T47D (cell line): ENCODE data around the gene CCNY.
"Not testable (repeated sequence)": the region's sequence is repeated elsewhere in the genome, so short reads cannot be mapped to it uniquely, and the experiment has no call there.

ENCODE experiments used
- DNase-seq, 2 experiments: peaks; one replicate each; pipeline versions ENCODE4 v3.0.0 to v3.0.0-alpha.2; 2011 to 2012; ENCODE audit warnings: low read depth in 1 of 2, low spot score in 1 of 2
- JUND ChIP-seq: IDR thresholded peaks from 2 replicates; pipeline ENCODE4 v1.6.1; 2012; ENCODE audit warnings: low read depth
- in situ Hi-C: cut with HindIII; loops from 2 replicates; pipeline ENCODE4 v1.10.0; 2016; ENCODE audit warnings: low sequenced_read_pairs, low pct_unique_long_range_greater_than_20kb

CCNY gene

DNA sequence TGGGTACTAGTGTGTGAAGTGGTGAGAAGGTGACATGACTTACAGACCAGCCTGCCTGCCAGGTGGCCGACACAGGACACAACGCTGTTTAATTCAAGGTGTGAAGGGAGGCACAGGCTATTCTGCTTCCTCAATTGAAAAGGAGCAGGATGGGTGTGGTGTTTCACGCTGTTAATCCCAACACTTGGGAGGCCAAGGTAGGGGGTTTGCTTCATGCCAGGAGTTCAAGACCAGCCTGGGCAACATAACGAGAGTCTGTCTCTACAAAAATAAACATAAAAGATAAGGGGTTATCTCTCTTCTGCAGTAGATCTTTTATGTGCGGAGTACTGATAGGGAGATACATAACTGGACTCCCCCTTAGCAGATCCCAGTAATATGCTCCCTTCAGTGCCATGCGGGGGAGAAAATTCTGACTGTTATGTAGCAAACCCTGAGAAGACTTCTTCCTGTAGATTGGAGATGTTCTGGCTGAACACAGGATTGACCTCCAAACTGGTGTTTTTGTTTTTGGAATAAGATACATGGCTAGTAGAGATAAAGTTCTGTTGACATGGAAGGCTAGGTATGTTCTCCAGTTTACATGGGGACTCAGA lies 63.2 kb downstream of the CCNY start:
- no peak for TF ChIP-seq JUND
- in situ Hi-C loops = no loop called here
- DNase-seq = no peak

- no peak for DNase-seq
- TF ChIP-seq JUND = no peak
- in situ Hi-C loops = no loop called here
Measured at GRCh38 chr10:35400595-35401268, 64.4 kb downstream of the CCNY start.

GRCh38 chr10:35403491-35403890 lies 67.2 kb downstream of the CCNY start:
- DNase-seq, in situ Hi-C loops: not testable (repeated sequence)

GRCh38 chr10:35404077-35404476 lies 67.8 kb downstream of the CCNY start:
- DNase-seq, in situ Hi-C loops: not testable (repeated sequence)

GRCh38 chr10:35406003-35406630 lies 69.8 kb downstream of the CCNY start:
- in situ Hi-C loops, DNase-seq: not testable (repeated sequence)

GRCh38 chr10:35407696-35408095 lies 71.4 kb downstream of the CCNY start:
- in situ Hi-C loops, DNase-seq: not testable (repeated sequence)

- no peak for TF ChIP-seq JUND
- DNase-seq = no peak
- in situ Hi-C loops = no loop called here
Measured at GRCh38 chr10:35409094-35409582, 72.8 kb downstream of the CCNY start.

DNA sequence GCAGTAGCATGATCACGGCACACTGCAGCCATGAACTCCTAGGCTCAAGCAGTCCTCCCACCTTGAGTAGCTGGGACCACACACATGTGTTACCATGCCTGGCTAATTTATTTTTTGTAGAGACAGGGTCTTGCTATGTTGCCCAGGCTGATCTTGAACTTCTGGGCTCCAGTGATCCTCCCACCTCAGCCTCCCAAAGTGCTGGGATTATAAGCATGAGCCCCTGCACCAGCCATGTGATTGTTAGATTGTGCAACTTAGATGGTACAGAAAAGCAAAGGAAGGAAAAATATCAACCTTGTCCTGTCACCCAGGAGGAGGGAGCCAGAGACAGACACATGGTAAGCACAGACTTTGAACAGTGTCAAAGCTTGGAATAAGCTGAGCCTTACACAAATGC lies 73.5 kb downstream of the CCNY start:
- no peak for TF ChIP-seq JUND
- in situ Hi-C loops = no loop called here
- DNase-seq = no peak

DNA sequence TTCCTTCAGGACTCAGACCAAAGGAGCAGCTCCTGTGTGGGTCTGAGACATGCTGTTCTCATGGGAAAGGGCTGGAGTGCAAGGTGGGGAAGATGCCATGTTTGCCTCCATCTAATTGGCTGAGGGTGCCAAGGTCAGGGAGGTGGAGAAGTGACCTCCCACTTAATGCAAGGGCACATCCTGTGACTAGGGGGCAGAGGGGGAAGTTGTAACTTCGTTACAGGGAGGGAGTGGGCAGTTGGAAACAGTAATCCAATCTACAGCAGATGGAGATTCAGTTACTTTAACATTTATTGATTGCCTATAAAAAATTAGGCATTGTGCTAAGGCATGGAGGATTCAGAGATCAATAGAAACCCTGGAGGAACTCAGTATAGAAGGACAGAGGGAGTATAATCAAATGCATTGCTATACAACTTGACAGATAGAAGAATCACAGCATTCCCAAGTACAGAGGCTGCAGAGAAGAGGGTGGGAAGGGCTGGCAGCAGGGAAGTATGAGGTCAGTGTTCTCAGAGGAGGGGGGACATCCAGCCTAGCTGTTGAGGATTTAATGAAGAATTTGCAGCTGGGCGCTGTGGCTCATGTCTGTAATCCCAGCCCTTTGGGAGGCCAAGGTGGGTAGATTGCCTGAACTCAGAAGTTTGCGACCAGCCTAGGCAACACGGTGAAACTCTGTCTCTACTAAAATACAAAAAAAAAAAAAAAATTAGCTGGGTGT lies 75.9 kb downstream of the CCNY start:
- no peak for TF ChIP-seq JUND
- in situ Hi-C loops = no loop called here
- DNase-seq = no peak

DNA sequence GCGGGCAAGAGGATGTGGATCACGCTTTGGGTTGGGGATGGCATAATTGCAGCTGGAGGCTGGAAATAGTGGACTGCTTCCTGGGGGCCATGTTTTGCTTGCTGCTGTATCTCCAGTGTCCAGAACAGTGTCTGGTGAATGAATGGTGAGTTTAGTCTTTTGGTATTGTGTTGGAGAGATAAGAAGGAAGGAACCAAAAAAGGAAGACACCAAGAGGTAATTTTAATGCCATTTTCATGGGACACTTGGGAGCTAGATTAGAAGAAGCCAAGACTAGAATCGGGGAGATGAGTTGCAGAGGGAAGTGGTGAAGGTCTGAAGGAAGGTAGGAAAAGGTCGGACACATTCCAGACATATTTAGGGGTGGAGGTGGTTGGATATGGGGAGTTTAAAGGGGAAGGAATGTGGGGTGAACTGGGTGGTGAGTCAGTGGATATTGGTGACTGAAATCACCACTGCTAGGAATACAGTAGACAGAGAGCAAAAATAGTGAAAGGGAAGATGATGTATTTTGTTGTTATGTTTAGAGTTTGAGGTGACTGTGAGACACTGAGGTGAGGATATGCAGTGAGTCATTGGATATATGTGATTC lies 76.7 kb downstream of the CCNY start:
- TF ChIP-seq JUND = no peak
- in situ Hi-C loops = no loop called here

GRCh38 chr10:35413985-35414861 lies 77.9 kb downstream of the CCNY start:
- in situ Hi-C loops = no loop called here
- no peak for DNase-seq
- TF ChIP-seq JUND = no peak

More for the DNA sequence above, 76.7 kb downstream of the CCNY start:
- no peak for DNase-seq

GRCh38 chr10:35415505-35415904 lies 79.2 kb downstream of the CCNY start:
- TF ChIP-seq JUND = no peak
- no peak for DNase-seq
- in situ Hi-C loops = no loop called here
